ENCODE results near the gene TAF1D.
"Not testable (repeated sequence)": the region's sequence is repeated elsewhere in the genome, so short reads cannot be mapped to it uniquely, and the experiment has no call there.

TAF1D gene

GRCh38 chr11:93746101-93746500 is 4.8 kb upstream of the TAF1D start:
- no peak for DNase-seq

- DNase-seq, result not testable (repeated sequence)
Observed at GRCh38 chr11:93745005-93745755, 3.9 kb upstream of the TAF1D start.

- DNase-seq, result no peak
Observed at GRCh38 chr11:93744669-93745004, 3.3 kb upstream of the TAF1D start.

GRCh38 chr11:93743291-93743690 is 2.0 kb upstream of the TAF1D start:
- no peak for DNase-seq

- no peak for DNase-seq
Observed at GRCh38 chr11:93741882-93742226, 559 bp upstream of the TAF1D start.

- peak; percentile 14 for DNase-seq
Observed at GRCh38 chr11:93740730-93741093, 583 bp downstream of the TAF1D start.

- DNase-seq, result no peak
Observed at GRCh38 chr11:93740031-93740729, 1.1 kb downstream of the TAF1D start.

GRCh38 chr11:93738647-93739081 is 2.6 kb downstream of the TAF1D start:
- DNase-seq, result no peak

GRCh38 chr11:93737904-93738612 is 3.2 kb downstream of the TAF1D start:
- no peak for DNase-seq

- no peak for DNase-seq
Observed at GRCh38 chr11:93736129-93736528, 5.2 kb downstream of the TAF1D start.

GRCh38 chr11:93735627-93736026 is 5.7 kb downstream of the TAF1D start:
- DNase-seq, result no peak

GRCh38 chr11:93734427-93735222 is 6.7 kb downstream of the TAF1D start:
- no peak for DNase-seq

- no peak for DNase-seq
Observed at GRCh38 chr11:93733474-93733873, 7.8 kb downstream of the TAF1D start.

- DNase-seq, result no peak
Observed at GRCh38 chr11:93732237-93732892, 8.9 kb downstream of the TAF1D start.

GRCh38 chr11:93730108-93731107 is 10.9 kb downstream of the TAF1D start:
- DNase-seq, result no peak

- DNase-seq, result no peak
Observed at GRCh38 chr11:93729129-93729616, 12.1 kb downstream of the TAF1D start.

GRCh38 chr11:93728792-93729128 is 12.5 kb downstream of the TAF1D start:
- DNase-seq, result no peak

- DNase-seq, result no peak
Observed at GRCh38 chr11:93727985-93728791, 13.1 kb downstream of the TAF1D start.

GRCh38 chr11:93724089-93724488 is 17.2 kb downstream of the TAF1D start:
- DNase-seq, result no peak

- no peak for DNase-seq
Observed at GRCh38 chr11:93720522-93720921, 20.8 kb downstream of the TAF1D start.

Measured in NCI-H2107 (cell line).